Left colon (tissue), 2 donors: ENCODE data around the gene MSTO1. TPM values are rescaled to one million over a fixed set of nuclear protein-coding genes. Genes with fewer than 3 reads are reported as not detected.
"Not testable (repeated sequence)": the region's sequence is repeated elsewhere in the genome, so short reads cannot be mapped to it uniquely, and the experiment has no call there.

Experiments
- ATAC-seq: fragments of 200-7000 bp; cut with Tn5 transposase; one replicate; pipeline ENCODE4 v1.9.1; 2020; ENCODE audit warnings: mild to moderate bottlenecking, moderate library complexity
- DNase-seq, 2 donors: peaks; one replicate each; pipeline ENCODE4 v3.0.0-alpha.2; 2020
- intact Hi-C, 2 donors: fragments of 100-400 bp; cut with DNase I in 1 of 2; cut with micrococcal nuclease in 1 of 2; formaldehyde crosslinking; loops; one replicate each; pipeline versions ENCODE4 v1.11.2 to v1.14.0; 2022; cut with DNase I, micrococcal nuclease
- total RNA-seq, 2 donors: library from RNA; stranded (reverse); fragmentation: NEBNext Ultra II Directional; extraction: Animal tissue kit (Norgen Biotek cat#: 25700); gene quantifications; one replicate each; pipeline ENCODE4 v1.2.1, GENCODE V29; 2021
- donor health status: DM: no; HTN: no; CAD: no.
- donor health status: DM: yes; HTN: yes; CAD: no.

The MSTO1 gene
- total RNA-seq, 2 donors from 2014 or later, result 14.6 to 19.6 TPM

DNA sequence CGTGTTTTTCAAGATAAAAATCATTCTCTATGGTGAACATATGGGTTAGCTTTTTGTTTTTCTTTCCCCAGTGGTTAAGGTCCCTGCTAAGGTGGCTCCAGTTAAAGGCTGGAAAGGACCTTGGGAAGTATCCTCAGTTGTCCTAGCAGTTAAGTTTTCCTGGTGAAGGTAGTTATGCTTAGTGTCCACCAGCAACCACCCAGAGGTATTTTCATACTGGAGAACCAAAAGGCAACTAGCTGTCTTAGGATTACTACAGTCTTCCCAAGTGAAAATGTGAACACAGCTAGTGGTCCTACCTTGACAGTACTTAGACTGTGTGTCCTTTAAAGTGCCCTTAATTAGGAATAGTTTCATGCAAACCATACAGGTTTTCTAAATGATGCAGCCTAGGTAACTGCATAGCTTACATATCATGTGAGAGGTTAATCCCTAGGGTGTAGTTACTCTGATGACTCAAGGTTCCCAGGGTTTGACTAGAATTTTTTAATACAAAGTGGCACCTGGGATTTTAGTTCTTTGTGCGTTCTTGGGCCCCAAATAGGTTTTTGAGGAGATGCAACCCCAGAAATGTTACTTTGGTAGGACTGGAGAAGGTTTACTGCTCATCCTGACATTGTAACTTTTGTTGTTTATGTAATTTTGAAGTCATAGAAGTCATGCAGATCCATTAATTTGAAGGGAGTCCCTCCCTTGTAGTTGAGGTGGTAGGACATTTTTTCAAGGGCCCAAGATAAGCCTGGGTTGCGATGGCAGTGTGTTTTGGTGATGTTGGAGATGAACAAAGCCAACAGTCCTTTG is 42.0 kb downstream of the MSTO1 start:
- DNase-seq (no peak), ATAC-seq (no peak)
- intact Hi-C loops, result no loop called here

DNA sequence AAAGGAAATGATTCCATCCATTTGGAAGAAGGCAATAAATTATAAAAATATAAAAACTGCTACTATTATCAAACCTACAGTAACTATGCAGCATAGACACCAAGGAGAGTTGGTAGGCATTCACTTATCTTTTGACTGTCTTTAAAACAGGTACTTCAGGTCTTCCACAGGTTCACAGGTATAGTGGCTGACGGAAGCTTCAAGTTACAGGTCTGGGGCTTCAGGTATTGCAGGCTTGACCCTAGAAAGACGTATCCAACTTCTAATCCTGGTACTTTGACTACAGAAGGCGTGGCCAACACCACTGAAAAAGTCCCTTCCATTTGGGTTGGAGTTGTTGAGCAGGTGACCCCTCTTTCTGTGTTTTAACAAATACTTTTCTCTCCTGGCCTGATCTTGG is 42.9 kb downstream of the MSTO1 start:
- ATAC-seq, result no peak
- DNase-seq, result no peak
- intact Hi-C loops, result no loop called here

DNA sequence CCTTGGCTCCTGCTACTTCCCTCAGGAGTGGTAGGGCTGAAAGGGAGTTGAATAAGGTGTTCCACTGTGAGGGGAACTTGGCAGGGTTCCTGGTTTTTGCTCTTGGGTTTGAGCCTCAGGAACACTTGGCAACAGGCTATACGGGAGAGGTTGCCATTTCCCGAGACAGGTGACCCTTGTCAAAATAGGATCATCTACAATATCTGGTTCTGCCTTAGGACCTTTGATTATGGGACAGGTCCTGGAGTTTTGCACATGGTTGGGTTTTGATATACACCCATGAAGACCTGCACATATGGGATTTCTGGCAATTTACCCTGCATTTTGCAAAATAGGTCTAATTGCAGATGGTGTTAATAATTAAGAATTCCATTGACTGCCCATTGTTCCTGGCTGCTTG is 47.4 kb downstream of the MSTO1 start:
- ATAC-seq (peak; percentile 31), DNase-seq (no peak)
- intact Hi-C loops, result no loop called here

DNA sequence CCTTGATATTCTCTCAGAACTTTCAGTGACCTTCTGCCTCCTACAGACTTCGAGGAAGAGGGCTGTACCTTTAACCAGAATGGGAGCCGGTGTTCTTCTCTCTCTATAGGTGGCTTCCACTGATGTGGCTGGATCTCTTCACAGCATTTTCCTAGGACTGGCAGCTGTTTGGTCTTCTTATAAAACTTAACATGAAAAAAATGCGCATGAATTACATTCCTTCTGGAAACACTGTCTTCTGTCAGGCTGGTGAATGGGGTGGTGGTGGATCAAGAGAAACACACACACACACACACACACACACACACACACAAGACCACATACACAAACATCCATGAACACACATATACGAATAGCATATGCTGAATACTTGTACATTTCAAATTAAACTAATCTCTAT is 51.2 kb downstream of the MSTO1 start:
- DNase-seq, ATAC-seq, intact Hi-C loops: not testable (repeated sequence)

Other genes with a start within 250 kb of the MSTO1 start
- 10 to 100 TPM; 50.4 to 53.9 TPM for gene ASH1L, start 47.4 kb upstream of the MSTO1 start, total RNA-seq
- gene YY1AP1, start 78.6 kb downstream of the MSTO1 start, total RNA-seq, result 10 to 100 TPM; 52.4 to 61.7 TPM
- gene DAP3, start 78.9 kb downstream of the MSTO1 start, total RNA-seq, result 10 to 100 TPM; 67.2 to 84.3 TPM
- gene GON4L, start 247.0 kb downstream of the MSTO1 start, total RNA-seq, result 10 to 100 TPM; 38.2 to 41.2 TPM
- 1 to 10 TPM; 1.8 to 4.2 TPM for gene SYT11, start 249.3 kb downstream of the MSTO1 start, total RNA-seq